ENCODE results near the gene RNASE1. TPM values are rescaled to one million over a fixed set of nuclear protein-coding genes. Genes with fewer than 3 reads are reported as not detected.
A peak's percentile ranks its signal among the peaks of the same experiment; 100 is the strongest.

RNASE1 gene
- total RNA-seq, 1 donor from 2014 or later, result 38.5 TPM

DNA sequence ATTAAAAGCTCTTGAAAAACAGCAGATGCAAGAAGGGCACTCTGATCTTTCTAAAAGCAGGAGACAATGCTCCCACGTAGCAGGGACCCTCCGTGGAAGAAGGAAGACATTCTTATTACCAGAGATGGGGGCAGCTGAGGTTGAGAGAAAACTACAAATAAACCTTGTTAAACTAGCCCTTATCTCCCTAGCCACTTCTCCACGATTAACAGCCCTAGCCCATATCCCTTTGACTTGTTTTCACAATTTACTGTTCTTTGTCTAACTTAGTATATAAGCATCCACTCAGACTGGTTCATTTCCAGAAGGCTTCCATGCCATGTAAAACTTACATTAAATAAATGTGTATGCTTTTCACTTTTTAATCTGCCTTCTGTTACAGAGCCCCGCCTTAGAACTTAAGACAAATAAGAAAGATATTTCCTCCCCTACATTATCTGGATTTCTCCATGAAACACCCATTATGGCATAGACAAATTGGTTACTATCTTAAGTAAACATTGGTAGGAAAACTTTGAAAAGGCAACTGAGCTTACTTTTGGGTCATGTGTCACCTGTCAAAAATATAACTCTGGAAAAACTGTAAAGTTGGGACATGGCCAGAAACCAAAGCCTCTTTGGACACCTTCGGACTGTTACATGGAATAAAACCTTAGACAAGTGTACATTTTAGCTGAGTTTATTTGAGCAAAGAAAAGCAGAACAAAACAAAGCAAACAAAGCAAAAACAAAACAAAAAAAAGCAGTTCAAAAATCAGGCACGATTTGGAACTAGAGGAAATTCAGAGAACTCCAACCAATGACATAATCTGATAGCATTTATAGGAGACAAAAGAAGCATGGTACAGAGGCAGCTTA lies 4.9 kb upstream of the RNASE1 start:
- DNase-seq, result no peak

DNA sequence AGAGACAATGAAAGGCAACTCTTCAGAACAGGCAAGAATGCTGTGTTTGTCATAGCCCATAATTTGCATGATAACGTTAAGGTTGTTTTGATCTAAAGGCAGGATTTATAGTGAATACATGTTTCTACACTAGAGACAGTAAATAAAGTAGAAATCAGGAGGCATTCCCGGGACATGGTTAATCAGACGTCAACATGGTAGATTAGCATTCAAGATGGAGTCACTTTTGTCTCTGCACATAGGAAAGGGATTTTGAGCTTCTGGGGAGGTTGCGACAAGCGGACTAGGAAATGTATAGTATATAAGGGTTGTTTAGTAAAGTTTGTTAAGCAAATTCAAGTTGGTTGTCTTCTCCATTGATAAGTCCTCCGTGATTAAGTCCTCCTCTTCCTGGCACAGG lies 2.8 kb upstream of the RNASE1 start:
- DNase-seq, result no peak

DNA sequence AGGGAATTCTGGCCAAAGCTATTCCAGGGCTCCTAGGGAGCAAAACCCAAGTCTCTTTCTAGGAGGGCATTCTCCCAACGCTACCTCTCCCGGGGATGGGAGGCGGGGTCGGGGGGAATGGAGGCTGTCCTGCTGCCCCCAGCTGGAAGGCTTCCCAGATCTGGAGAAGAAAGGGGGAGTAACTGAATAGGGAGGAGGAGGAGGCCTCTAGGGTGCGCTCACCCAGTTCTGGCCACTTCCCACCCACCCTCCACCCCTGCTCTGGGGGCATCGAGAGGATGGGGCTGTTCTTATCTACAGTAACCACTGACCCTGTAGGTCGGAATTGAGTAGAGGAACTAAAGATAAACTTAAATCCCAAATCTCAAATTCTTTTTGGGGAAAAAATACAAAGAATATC lies 579 bp upstream of the RNASE1 start:
- no peak for DNase-seq

DNA sequence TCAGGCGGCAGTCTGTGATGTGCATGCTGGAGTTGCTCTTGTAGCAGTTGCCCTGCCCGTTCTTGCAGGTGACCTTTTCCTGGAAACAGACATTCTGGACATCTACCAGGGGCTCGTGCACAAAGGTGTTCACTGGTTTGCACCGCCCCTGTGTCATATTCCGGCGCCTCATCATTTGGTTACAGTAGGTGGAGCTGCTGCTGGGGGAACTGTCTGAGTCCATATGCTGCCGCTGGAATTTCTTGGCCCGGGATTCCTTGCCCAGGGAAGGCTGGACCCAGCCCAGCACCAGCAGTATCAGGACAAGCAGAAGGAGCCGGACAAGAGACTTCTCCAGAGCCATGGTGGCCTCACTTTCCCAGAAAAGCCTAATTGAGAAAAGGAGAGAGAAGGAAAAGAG lies 918 bp downstream of the RNASE1 start:
- no peak for DNase-seq

DNA sequence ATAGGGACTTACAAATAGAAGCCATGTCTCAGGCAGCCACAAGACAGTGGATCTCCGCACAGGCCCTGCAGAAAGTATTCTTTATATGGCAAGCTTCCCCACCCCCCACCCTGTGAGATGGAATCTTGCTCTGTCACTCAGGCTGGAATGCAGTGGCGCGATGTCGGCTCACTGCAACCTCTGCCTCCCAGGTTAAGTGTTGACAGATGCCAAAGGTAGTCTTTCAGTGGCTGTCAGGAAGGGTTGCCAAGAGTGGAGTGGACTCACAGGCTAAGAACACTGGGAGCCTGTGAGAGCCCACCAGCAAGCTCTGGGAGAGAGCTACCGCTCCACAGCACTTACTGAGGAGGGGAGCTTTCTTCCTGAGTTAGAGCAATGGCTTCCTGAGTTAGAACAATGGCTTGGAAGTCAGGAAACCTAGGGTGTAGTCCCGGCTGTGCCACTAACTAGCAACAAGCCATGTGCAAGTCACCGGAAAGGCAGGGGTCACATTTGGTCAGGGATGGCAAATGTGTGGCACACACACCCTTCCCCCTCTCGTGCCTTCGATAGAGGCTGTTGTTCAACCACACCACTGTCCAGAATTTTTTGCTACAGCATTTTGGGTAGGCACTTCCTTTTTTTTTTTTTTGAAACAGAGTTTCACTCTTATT lies 2.6 kb downstream of the RNASE1 start:
- DNase-seq, result peak; percentile 28

DNA sequence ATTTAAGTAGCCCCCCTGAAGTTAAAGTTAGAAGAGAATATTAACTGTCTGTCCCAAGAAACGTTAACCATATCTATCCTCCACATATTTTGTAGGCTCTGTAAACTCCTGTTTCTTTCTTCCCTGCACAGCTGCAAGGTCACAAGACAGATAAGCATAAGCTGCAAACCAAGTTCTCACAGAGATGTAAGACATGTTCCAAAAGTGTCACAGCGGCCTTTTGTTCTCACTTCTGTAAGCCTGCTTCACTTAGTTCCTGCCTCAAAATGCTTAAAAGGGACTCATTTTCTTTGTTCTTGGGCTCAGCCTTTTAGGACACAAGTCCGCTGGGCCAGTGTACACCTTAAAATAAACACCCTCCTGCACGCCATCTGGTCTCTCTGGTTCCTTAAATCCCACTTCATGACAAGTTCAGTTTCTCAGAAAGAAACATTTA lies 3.2 kb downstream of the RNASE1 start:
- DNase-seq, result no peak

DNA sequence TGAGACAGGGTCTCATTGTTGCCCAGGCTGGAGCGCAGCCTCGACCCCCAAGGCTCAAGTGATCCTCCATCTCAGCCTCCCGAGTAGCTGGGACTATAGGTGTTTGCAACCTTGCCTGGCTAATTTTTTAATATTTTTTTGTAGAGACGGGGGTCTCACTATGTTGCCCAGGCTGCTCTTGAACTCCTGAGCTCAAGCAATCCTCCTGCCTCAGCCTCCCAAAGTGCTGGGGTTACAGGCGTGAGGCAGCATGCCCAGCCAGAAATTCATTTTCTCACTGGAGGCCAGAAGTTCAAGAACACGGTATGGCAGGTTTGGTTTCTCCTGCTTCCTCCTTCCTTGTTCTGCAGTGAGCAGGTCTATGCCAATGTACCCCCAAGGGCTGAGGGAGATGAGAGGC lies 3.7 kb downstream of the RNASE1 start:
- no peak for DNase-seq

DNA sequence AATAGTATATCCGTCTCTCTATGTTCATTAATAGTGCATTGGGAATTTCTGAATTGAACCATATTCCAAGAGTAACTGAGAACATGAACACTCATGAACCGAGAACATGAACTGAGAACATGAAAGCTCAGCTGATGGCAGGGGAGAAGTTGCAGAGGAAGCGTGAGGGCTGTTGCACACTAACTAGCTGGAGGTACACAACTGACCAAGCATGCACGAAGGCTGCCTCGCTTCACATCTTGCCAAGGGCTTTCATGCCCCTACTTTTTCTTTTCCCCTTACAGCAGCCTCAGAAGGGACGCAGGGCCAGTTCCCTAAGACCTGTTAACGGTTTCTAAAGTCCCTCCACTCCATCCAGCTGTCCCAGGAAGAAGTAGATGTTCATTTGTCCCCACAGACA lies 4.3 kb downstream of the RNASE1 start:
- DNase-seq, result no peak

DNA sequence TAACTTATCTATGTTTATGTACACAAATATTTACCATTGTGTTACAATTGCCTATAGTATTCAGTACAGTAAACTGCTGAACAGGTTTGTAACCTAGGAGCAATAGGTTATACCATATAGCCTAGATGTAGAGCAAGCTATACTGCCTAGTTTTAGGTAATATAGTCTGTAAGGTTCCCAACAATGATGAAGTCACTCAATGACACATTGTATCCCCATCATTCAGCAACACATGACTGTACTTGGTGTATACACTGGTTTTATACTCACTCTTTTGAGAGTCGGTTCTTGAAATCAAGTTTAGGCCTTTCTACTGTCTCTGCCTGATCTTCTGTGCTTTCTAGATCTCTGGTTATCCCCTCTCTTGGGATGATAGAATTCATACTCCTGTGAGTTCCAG lies 5.5 kb downstream of the RNASE1 start:
- DNase-seq, result no peak

DNA sequence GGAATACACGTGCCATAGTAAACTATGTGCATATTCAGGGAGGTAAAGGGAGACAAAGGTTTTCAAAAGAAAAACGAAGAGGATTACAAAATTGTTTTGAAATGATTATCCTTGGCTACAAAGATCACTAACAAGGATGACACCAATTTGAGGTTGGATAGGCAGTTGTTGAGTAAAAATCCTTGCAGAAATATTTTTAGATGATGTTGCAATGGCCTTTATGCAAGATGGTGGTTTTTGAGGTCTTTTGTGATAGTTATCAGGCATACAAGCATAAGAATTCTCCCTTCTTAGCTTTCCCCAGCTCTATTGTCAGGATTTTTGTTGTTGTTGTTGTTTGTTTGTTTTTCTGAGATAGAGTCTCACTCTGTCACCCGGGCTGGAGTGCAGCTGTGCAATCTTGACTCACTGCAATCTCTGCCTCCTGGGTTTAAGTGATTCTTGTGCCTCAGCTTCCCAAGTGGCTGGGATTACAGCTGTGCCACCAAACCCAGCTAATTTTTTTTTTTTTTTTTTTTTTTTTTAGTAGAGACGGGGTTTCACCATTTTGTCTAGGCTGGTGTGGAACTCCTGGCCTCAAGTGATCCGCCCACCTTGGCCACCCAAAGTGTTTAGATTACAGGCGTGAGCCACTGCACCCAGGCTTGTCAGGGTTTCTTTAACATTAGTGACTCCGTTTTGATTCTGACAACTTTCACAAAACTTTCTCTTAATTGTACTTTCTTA lies 7.8 kb downstream of the RNASE1 start:
- no peak for DNase-seq

DNA sequence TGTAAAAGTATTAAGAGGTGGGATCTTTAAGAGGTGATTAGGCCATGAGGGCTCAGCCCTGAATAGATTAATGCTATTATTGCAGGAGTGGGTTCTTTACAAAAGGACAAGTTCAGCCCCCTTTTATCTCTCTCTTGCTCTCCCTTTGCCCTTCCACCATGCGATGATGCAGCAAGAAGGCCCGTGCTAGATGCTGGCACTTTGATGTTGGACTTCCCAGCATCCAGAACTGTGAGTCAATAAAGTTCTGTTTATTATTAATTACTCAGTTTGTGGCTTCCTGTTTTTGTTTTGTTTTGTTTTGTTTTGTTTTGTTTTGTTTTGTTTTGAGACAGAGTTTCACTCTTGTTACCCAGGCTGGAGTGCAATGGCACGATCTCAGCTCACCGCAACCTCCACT lies 10.1 kb downstream of the RNASE1 start:
- DNase-seq, result no peak

DNA sequence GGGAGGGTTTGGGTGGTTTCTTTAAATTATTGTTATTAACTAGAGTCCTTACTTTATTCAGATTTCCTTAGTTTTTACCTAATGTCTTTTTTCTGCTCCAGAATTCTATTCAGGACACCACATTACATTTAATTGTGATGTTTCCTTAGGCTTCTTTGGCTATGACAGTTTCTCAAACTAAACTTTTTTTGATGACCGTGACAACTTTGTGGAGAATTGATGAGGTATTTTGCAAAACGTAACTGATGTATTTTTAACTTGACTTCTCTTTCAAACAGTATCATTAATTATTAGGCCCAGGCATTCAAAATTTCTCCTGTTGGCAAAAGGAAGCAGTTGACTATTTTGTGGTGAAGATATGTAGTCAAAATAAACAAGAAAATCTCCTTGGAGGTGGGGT lies 11.0 kb downstream of the RNASE1 start:
- DNase-seq, result no peak

DNA sequence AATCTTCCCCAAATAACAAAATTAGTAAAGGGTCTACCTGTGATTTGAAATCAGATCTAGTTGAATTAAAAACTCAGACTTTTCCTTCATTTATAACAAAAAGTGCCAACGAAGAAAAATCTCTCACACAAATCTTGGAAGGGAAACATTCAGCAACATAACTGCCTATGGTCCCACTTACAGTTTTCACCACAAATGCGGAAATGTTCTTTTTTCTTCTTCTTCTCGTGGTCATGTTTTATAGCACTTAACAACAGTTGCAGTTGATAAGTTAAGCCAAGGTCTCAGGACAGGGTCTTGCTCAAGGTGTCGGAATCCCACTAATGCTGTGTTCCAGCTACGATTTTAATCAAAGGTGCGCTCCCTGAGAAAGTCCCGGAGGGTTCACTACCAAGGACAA lies 11.5 kb downstream of the RNASE1 start:
- no peak for DNase-seq

DNA sequence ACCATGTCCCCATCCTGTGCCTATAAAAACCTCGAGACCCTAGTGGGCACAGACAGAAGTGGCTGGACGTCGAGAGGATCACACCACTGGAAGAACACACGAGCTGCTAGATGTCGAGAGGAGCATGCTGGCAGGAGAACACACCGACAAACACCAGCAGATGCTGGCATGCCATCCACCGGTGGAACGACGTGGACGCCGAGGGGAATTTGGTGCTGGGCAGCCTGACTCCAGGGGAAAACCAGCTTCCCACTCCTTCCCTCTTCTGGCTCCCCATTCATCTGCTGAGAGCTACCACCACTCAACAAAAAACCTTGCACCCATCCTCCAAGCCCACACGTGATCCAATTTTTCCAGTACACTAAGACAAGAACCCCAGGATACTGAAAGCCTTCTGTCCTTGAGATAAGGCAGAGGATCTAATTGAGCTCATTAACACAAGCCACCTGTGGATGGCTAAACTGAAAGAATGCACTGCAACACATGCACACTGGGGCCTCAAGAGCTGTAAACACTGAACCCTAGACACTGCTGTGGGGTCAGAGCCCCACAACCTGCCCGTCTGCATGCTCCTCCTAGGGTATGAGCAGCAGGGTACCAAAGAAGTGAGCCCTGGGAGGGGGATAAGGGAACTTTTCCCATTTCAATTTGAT lies 12.1 kb downstream of the RNASE1 start:
- DNase-seq, result no peak

DNA sequence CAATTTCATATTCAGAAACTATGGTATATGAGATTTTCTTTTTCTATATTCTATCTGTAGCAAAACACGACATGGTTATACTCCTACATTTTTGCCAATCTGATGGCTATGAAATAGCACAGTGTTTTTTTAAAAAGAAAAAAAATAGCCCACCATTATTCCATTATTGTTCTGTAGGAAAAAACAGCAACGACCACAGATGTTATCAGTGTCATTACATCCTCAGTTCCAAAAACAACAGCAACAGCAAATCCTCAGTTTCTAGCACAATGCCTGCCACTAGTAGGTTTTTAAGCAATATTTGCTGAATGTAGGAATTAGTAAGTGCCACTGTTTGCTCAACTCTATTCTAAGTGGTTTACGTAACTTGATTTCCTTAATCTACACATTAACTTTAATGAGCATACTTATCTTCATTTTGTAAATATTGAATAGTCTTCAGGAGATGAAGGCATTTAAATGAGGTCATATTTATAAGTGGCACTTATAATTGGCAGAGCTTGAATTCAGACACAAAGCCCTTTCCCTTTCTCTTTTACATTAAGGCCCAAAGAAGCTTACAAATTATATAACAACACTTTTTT lies 13.3 kb downstream of the RNASE1 start:
- DNase-seq, result no peak

DNA sequence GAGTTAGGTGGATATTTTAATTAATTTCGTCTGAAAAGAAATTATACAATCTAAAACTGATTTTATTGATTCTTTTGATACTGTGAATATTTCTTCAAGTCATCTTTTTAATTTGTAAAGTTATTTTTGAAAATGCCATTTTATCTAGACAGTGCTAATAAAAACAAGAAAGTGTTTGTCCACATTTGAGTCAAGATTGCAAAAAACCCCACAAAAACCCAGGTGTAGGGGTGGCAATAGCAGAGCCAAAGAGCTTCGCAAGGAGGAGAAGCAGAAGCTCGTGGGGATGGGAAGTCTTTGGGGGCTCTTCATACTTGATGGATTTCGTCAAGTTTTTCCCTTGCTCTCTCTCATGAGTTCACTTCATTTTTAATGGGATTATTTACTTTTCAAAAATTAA lies 15.6 kb downstream of the RNASE1 start:
- no peak for DNase-seq

DNA sequence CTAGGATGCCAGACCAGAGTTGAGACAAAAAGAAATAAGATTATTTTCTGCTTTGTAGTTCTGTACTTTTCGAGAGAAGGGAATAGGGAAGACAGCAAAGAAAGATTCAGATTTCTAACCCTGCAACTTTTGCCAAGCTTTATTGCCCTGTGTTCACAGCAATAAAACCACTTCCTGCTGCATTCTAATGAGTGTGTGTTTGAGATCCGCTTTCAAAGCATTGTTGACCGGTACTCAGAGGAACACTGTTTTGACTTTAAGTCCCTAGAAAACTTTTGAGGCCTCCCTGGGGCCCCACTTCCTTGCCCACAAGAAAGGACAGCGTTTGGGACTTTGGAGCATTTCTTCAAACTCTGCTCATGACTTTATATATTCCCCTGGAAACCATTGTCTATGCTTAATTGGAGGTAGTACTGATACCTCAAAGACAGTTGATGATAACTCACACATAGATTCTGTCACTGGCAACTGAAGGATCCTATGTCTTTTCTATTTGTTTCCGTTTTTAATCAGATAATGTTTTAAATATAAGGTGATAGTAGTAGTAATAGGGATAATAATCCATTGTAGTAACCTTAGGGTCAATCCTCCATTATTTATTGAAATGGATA lies 20.3 kb downstream of the RNASE1 start:
- no peak for DNase-seq

DNA sequence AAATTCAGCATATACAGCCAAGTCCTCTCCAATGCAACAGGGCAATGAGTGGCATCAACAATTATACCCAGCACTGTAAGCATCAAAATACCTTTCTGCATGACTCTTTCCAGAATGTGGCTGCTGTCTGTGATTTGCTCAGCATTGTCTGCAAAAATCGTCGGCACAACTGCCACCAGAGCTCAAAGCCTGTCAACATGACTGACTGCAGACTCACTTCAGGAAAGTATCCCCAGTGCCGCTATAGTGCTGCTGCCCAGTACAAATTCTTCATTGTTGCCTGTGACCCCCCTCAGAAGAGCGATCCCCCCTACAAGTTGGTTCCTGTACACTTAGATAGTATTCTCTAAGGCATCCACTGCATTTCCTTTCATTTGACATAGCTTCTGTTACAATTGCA lies 20.8 kb downstream of the RNASE1 start:
- no peak for DNase-seq

DNA sequence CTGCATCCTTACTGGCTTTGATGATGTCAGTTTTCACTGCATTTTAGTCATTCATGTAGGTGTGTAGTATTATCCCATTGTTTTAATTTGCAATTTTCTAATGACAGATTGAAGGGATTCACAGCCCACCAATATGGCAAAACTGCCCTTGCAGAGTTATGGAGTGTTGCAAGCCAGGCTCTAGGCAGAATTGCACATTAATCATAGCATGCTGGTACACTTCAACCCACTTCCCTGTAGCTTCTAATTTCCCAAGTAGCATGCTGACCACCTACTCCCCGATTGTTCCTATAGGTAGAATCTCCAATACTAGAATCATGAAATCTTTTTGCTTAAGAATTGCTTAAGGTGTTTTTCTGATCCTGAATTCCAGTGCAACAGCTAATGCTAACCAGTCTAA lies 26.7 kb downstream of the RNASE1 start:
- DNase-seq, result no peak

DNA sequence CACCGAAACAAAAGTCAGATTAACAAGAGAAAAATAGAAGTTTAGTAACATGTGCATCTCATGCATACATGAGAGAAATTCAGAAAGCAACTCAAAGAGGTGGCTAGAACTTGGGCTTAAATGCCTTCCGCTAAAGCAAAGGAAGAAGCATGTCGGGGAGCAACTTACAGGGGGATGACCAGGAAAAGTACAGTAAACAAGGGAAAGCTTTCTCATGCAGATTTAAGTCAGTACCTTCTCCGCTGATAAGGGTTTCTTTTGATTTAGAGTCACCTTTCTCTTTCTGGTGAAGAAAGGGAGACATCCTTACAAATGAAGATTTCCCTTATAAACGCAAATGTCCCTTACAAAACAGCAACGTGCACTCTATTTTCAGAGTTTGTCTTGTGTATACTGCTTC lies 27.6 kb downstream of the RNASE1 start:
- DNase-seq, result no peak

DNA sequence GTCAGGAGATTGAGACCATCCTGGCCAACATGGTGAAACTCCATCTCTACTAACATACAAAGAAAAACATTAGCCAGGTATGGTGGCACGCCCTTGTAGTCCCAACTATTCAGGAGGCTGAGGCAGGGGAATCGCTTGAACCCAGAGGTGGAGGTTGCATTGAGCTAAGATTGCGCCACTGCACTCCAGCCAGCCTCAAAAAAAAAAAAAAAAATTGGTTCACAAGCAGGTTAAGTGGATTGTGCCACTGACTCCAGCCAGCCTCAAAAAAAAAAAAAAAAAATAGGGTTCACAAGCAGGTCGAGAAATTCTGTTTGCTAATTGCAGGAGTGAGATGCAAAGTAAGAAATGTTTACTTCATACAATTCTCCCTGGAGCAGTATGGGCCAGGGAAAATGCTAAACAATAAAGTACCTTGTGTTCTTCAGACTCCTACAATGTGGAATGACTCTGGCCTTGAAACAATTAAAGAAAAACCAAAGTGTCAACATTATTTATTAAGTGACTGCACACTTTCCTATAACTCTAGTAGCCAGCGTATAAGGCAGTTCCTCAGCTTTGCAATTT lies 28.3 kb downstream of the RNASE1 start:
- no peak for DNase-seq

DNA sequence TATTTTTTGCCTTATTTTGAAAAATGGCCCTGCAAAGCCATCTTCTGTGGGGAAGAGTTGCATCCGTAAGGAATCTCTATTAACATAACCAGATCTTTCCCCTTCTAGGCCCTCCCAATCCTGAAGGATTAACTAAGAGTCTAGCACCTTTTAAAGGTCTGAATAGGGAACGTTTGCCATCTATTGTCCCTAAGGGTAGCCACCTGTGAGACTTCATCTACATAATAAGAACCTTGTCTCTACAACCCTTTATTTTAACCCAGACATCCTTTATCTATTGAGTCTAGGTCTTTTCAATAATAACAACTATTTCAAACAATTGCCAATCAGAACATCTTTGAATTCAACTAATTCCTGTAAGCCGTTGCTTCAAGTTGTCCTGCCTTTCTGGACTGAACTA lies 30.0 kb downstream of the RNASE1 start:
- DNase-seq, result no peak

Measured in tongue (tissue), 2 donors.